ENCODE data around the gene SERPINA5.
"Not testable (repeated sequence)": the region's sequence is repeated elsewhere in the genome, so short reads cannot be mapped to it uniquely, and the experiment has no call there.

SERPINA5 gene

GRCh38 chr14:94575730-94576585 is 5.3 kb upstream of the SERPINA5 start:
- DNase-seq (ENCODE audit: low read depth), result peak; percentile 78

DNA sequence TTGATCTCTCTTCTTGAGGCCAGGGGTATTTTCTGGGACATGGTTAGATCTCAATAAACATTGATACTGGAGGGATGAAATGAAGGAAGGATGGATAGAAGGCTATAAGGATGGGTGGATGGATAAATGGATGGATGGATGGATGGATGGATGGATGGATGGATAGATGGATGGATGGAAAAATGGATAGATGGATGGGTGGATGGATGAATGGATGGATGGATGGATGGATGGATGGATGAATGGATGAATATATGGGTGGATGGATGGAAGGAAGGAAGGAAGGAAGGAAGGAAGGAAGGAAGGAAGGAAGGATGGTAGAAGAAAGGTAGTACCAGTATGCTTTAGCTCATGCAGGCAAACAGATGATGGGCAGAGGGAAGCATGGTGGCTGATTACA is 3.8 kb upstream of the SERPINA5 start:
- not testable (repeated sequence) for DNase-seq (ENCODE audit: low read depth)

GRCh38 chr14:94578712-94579111 is 2.5 kb upstream of the SERPINA5 start:
- DNase-seq (ENCODE audit: low read depth), result no peak

DNA sequence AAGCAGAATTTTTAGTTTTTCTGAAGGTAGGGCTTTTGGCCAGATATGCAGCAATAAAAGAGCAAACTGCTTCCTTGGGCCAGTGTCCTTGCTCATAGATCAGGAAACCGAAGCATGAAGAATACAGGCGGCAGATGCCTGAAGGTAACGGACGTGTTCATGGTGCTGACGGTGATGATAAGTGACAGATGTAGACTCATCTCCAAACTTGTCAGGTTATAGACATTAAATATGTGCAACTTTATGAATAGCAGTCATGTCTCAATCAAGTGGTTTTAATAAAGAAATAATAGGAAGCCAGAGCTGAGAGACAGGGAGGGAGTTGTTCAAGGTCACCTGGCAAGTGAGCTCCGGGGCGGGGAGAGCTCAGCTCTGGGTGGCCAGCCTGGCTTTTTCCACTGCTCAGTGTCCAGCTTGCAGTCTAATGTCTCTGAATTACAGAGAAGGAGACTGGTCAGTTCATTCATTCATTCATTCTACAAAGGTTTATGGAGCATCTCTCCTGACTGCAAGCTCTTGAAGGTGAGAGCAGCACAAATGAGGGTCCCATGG is 1.0 kb downstream of the SERPINA5 start:
- DNase-seq (ENCODE audit: low read depth), result no peak

- DNase-seq (ENCODE audit: low read depth), result no peak
Observed at GRCh38 chr14:94582851-94583250, 1.6 kb downstream of the SERPINA5 start.

DNA sequence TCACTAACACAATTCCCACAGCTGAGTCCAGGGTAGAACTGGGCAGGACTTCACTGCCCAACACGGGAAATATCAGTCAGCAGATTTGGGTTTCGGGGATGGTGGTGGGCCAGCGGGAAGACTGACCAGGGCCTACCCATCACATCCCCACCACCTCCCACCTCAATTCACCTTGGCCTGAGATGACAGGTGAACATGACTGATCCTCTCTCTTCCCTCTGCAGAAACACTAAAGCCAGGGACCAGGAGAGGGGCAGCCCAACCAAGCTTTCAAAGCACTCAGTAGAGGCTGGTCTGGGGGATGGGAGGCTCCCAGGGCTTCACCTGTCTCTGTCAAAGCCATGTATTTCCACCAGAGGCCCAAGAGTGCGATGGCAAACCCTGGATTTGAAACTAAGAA is 2.3 kb downstream of the SERPINA5 start:
- DNase-seq (ENCODE audit: low read depth), result no peak

DNA sequence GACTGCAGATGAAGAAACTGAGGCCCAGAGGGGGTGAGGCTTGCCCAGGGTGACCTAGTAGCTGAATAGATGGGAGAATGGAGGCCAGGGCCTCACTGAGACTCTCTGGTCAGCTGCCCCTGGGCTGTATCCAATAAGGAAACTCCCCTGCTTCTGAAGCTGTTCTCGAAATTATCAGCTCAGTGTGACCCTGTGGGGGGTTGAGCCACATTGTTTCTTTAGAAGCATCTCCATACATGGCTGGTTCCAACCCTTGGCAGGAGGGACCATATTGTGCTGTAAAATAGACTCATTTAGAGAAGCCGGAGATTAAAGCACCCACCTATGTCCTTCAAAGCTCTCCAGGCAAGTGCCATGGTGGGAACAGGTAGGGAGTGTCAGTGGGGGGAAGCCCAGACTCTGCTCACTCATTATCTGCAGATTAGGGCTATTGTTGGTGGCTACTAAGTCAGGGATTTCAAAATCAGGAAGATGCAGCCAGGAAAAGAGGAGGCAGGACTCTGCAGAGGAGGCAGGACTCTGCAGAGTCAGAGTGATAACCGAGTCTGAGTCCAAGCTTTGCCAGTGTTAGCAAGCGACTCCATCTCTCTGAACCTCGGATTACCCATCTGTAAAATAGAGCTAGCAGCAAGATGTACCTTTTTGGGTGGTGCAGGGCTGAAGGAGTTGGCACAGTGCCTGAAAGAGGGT is 3.5 kb downstream of the SERPINA5 start:
- DNase-seq (ENCODE audit: low read depth), result peak; percentile 41

- DNase-seq (ENCODE audit: low read depth), result no peak
Observed at GRCh38 chr14:94586635-94587034, 5.4 kb downstream of the SERPINA5 start.

GRCh38 chr14:94588311-94588710 is 7.1 kb downstream of the SERPINA5 start:
- peak; percentile 60 for DNase-seq (ENCODE audit: low read depth)

- no peak for DNase-seq (ENCODE audit: low read depth)
Observed at GRCh38 chr14:94591073-94591472, 9.8 kb downstream of the SERPINA5 start.

GRCh38 chr14:94591871-94592270 is 10.6 kb downstream of the SERPINA5 start:
- no peak for DNase-seq (ENCODE audit: low read depth)

DNA sequence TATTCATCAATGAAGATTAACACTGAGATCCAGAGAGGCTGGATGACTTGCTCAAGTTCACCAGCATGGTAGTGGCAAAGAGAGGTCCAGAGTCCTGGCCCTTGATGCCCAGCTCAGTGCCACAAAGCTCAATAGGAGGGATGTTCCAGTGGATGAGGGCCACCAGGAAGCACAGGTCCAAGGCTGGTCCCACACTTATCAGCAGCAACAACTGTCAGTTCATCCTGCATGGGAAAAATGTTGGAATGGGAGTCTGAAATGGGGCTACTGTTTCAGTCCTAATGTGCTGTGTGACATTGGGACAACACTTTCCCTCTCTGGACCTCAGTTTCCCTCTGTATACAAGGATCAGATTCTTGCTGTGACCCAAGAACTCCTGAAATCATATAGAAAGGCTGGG is 11.2 kb downstream of the SERPINA5 start:
- no peak for DNase-seq (ENCODE audit: low read depth)

GRCh38 chr14:94593376-94593748 is 12.1 kb downstream of the SERPINA5 start:
- DNase-seq (ENCODE audit: low read depth), result peak; percentile 54

- DNase-seq (ENCODE audit: low read depth), result peak; percentile 63
Observed at GRCh38 chr14:94593749-94594431, 12.7 kb downstream of the SERPINA5 start.

GRCh38 chr14:94594441-94594840 is 13.2 kb downstream of the SERPINA5 start:
- DNase-seq (ENCODE audit: low read depth), result no peak

DNA sequence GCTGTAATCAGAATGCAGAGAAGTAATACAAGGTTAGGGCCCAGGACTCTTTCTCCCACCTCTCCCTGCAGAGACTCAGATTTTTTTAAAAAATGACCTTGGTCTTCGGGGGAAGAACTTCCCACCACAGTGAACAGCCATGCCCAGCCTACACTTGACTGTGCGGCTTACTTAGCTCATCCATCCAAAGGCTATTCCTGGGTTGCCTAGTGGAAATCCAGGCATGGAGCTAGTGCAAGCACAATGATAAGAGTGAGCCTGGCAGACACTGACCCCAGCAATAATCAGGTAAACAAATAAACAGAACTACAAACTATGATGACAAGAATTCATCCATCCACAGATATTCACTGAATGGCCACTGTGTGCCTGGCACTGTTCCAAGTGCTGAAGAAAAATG is 14.7 kb downstream of the SERPINA5 start:
- DNase-seq (ENCODE audit: low read depth), result no peak

- DNase-seq (ENCODE audit: low read depth), result no peak
Observed at GRCh38 chr14:94596361-94596760, 15.1 kb downstream of the SERPINA5 start.

- no peak for DNase-seq (ENCODE audit: low read depth)
Observed at GRCh38 chr14:94597788-94598187, 16.6 kb downstream of the SERPINA5 start.

GRCh38 chr14:94598506-94598815 is 17.2 kb downstream of the SERPINA5 start:
- DNase-seq (ENCODE audit: low read depth), result no peak

DNA sequence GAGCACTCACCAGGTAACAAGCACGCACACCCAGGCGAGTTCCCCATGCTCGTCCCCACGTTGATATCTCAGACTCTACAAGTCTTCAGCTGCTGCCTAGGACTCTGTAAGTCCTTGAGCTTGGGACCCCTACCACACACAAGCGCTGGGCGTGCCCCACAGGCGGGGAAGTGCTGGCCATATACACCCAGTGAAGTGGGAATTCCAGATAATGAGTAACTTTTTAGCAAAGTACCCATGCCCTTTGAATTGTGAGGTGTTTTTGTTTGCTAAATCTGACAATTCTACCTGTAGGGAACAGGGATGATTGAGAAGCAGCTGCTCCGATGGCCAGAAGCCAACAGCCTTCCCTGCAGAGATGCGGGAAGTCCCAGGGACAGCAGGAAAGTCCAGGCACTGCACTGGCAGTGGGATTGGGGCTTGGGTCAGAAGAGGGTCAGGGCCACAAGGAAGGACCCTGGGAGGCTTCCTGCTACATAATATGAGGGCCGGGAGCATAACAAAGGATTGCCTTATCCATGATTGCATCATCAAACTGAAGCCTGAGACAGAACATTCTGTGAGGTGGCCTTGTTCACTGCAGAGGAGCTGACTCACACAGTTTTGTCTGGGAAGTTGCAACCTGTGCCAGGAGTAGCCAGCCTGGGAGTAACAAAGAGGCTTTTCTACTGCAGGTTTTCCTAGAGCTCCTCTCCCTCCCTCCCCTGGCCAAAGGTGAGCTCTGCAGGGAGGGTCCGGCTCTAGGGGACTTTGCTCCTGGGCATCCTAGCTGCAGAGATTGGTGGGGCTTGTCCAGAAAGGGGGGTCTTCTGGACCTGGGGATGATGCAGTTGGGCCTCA is 17.8 kb downstream of the SERPINA5 start:
- DNase-seq (ENCODE audit: low read depth), result peak; percentile 99

DNA sequence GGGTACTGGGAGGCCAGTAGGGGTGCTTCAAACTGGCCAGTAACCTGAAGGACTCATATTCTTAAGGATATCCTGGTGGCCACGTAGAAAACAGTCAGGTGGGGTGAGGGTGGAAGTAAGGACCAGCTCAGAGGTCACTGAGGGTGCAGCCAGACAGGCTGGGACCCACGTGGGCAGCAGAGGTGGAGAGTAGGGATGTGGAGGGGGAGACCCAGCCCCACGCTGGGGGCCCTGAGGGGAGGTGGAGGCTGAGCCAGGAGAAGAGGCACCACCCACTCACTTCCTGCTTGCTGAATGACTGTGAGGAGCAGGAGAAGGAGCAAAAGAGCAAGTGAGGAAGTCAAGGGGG is 18.4 kb downstream of the SERPINA5 start:
- peak; percentile 44 for DNase-seq (ENCODE audit: low read depth)

DNA sequence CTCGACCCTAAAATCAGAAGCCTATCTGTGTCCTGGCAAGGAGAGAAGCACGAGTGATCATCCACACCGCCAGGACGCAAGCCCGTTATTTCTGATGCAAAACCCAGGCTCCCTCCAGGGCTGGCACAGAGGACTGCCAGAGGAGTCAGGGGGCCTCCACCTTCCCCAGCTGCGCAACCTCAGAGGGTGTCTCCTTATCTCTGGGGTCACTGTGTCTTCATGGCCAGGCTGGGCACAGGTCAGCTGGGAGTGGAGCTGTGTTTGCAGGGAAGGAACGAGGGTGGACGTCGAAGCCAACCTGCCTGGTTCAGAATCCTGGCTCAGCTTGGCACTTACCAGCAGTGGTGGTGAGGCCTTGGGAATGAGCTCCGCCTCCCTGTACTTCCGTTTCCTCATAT is 18.9 kb downstream of the SERPINA5 start:
- no peak for DNase-seq (ENCODE audit: low read depth)

Measured in amniotic epithelial cell (primary cell).